Endodermal cell (in vitro differentiated cells): ENCODE results near the gene RELT. TPM values are rescaled to one million over a fixed set of nuclear protein-coding genes. Genes with fewer than 3 reads are reported as not detected.

Source experiments
- DNase-seq: peaks from one replicate; pipeline ENCODE4 v3.0.0-alpha.2; 2017
- H3K27ac ChIP-seq: 2 replicates; pipeline ENCODE4 v1.5.1; 2013; ENCODE audit warnings: mild to moderate bottlenecking, low read depth, low read length, moderate library complexity
- H3K27me3 ChIP-seq: 2 replicates; pipeline ENCODE4 v1.6.1; 2013; ENCODE audit warnings: mild to moderate bottlenecking, low read length, moderate library complexity; ENCODE audit not compliant: insufficient read depth, control insufficient read depth, poor library complexity, severe bottlenecking
- H3K36me3 ChIP-seq: 2 replicates; pipeline ENCODE4 v1.7.0; 2013; ENCODE audit warnings: mild to moderate bottlenecking, low read length, moderate library complexity; ENCODE audit not compliant: control insufficient read depth, insufficient read depth
- H3K4me1 ChIP-seq: one replicate; pipeline ENCODE4 v1.7.0; 2013; ENCODE audit warnings: low read length; ENCODE audit not compliant: control insufficient read depth, insufficient read depth
- H3K4me3 ChIP-seq: 2 replicates; pipeline ENCODE4 v1.5.1; 2013; ENCODE audit warnings: mild to moderate bottlenecking, low read length, moderate library complexity
- H3K9ac ChIP-seq: 2 replicates; pipeline ENCODE4 v1.6.1; 2013; ENCODE audit warnings: mild to moderate bottlenecking, low read length, moderate library complexity; ENCODE audit not compliant: poor library complexity, severe bottlenecking; ENCODE audit errors: extremely low read depth
- H3K9me3 ChIP-seq: 2 replicates; pipeline ENCODE4 v1.6.1; 2013; ENCODE audit warnings: mild to moderate bottlenecking, low read length, moderate library complexity; ENCODE audit not compliant: control insufficient read depth
- H3K27ac Mint-ChIP-seq: 2 replicates; pipeline ENCODE4 v1.8.0; 2020; ENCODE audit warnings: mixed read lengths
- H3K27me3 Mint-ChIP-seq: 2 replicates; pipeline ENCODE4 v1.8.0; 2021; ENCODE audit warnings: mild to moderate bottlenecking, mixed read lengths; ENCODE audit not compliant: insufficient read depth
- H3K36me3 Mint-ChIP-seq: 2 replicates; pipeline ENCODE4 v1.8.0; 2020; ENCODE audit warnings: low read depth, mixed read lengths
- H3K4me1 Mint-ChIP-seq: 2 replicates; pipeline ENCODE4 v1.8.0; 2020; ENCODE audit warnings: mixed read lengths
- H3K4me3 Mint-ChIP-seq: 2 replicates; pipeline ENCODE4 v1.8.0; 2020; ENCODE audit warnings: mild to moderate bottlenecking, moderate library complexity, mixed read lengths
- H3K9me3 Mint-ChIP-seq: 2 replicates; pipeline ENCODE4 v1.8.0; 2020; ENCODE audit warnings: mild to moderate bottlenecking, mixed read lengths
- CTCF ChIP-seq: fragments of 200-600 bp; sonication (generic); conservative IDR thresholded peaks from 2 replicates; pipeline ENCODE4 v1.5.0; 2021; ENCODE audit warnings: antibody characterized with exemption, mild to moderate bottlenecking
- WGBS, 2 experiments: methylation state at CpG; one replicate each; pipeline versions ENCODE4 v1.1.5 to v1.1.7; 2013; ENCODE audit warnings: missing lambda C conversion rate in 2 of 2, mixed read lengths in 1 of 2; ENCODE audit not compliant: insufficient coverage in 1 of 2, insufficient read length in 1 of 2; 5-methylcytosine and 5-hydroxymethylcytosine counted together
- total RNA-seq, 2 donors: library from RNA; stranded (reverse); fragmentation: NEBNext Ultra II Directional in 1 of 2; extraction: Animal tissue kit (Norgen Biotek cat#: 25700) in 1 of 2; gene quantifications; 2 replicates in 1 of 2; 3 replicates in 1 of 2; pipeline ENCODE4 v1.2.1, GENCODE V29; 2021

RELT gene
- total RNA-seq, 2 donors from 2014 or later, result 6.9 to 8.9 TPM

- WGBS, 2 experiments, result 81 to 92% methylated on average over 6 to 7 of the region's 7 CpGs
- H3K27me3 Mint-ChIP-seq, result peaks cover 7% of the 10 kb centered on the region
- peaks cover 12% of the 10 kb centered on the region for H3K4me1 Mint-ChIP-seq
- Histone ChIP-seq H3K9ac (no peak overlapping the region), H3K27me3 (no peaks in the 10 kb centered on the region), H3K9me3 (no peaks in the 10 kb centered on the region), H3K4me1 (peaks cover 4% of the 10 kb centered on the region), H3K27ac (no peak overlapping the region), H3K4me3 (no peak overlapping the region), H3K36me3 (no peaks in the 10 kb centered on the region)
- no peaks in the 10 kb centered on the region for H3K9me3 Mint-ChIP-seq
- H3K4me3 Mint-ChIP-seq, result no peak overlapping the region
- DNase-seq, result no peak
- no peak for TF ChIP-seq CTCF
- H3K36me3 Mint-ChIP-seq, result no peaks in the 10 kb centered on the region
- no peak overlapping the region for H3K27ac Mint-ChIP-seq
Measured at GRCh38 chr11:73380331-73380730, 4.1 kb downstream of the RELT start.

GRCh38 chr11:73380897-73381410 is 4.8 kb downstream of the RELT start:
- Mint-ChIP-seq H3K4me3 (no peak overlapping the region), H3K36me3 (no peaks in the 10 kb centered on the region), H3K27ac (no peak overlapping the region), H3K4me1 (peaks cover 9% of the 10 kb centered on the region), H3K9me3 (no peaks in the 10 kb centered on the region), H3K27me3 (peaks cover 7% of the 10 kb centered on the region)
- no peak overlapping the region for H3K27ac ChIP-seq
- no peak for TF ChIP-seq CTCF
- H3K9me3 ChIP-seq, result no peaks in the 10 kb centered on the region
- no peak overlapping the region for H3K9ac ChIP-seq
- 84 to 91% methylated on average over 3 to 4 of the region's 4 CpGs for WGBS, 2 experiments
- no peak for DNase-seq
- H3K4me1 ChIP-seq, result no peaks in the 10 kb centered on the region
- H3K27me3 ChIP-seq, result no peaks in the 10 kb centered on the region
- no peak overlapping the region for H3K4me3 ChIP-seq
- H3K36me3 ChIP-seq, result no peaks in the 10 kb centered on the region

GRCh38 chr11:73381589-73381988 is 5.4 kb downstream of the RELT start:
- no peak overlapping the region for H3K4me3 ChIP-seq
- 90 to 92% methylated on average over 4 to 6 of the region's 6 CpGs for WGBS, 2 experiments
- H3K27me3 ChIP-seq, result no peaks in the 10 kb centered on the region
- H3K27ac Mint-ChIP-seq, result no peak overlapping the region
- H3K4me3 Mint-ChIP-seq, result no peak overlapping the region
- peaks cover 9% of the 10 kb centered on the region for H3K4me1 Mint-ChIP-seq
- H3K27me3 Mint-ChIP-seq, result peaks cover 7% of the 10 kb centered on the region
- H3K9me3 Mint-ChIP-seq, result no peaks in the 10 kb centered on the region
- no peaks in the 10 kb centered on the region for H3K4me1 ChIP-seq
- no peaks in the 10 kb centered on the region for H3K9me3 ChIP-seq
- TF ChIP-seq CTCF, result no peak
- no peaks in the 10 kb centered on the region for H3K36me3 ChIP-seq
- H3K27ac ChIP-seq, result no peak overlapping the region
- DNase-seq, result no peak
- H3K36me3 Mint-ChIP-seq, result no peaks in the 10 kb centered on the region
- H3K9ac ChIP-seq, result no peak overlapping the region
